Neural crest cell (in vitro differentiated cells): ENCODE data around the gene RTN4. TPM values are rescaled to one million over a fixed set of nuclear protein-coding genes. Genes with fewer than 3 reads are reported as not detected.

ENCODE experiments used
- DNase-seq: peaks from one replicate; pipeline ENCODE4 v3.0.0; 2021; ENCODE audit warnings: low read depth, mixed read lengths, low spot score
- H3K27ac Mint-ChIP-seq: one replicate; pipeline ENCODE4 v1.8.0; 2021; ENCODE audit warnings: mild to moderate bottlenecking, mixed read lengths; ENCODE audit not compliant: unreplicated experiment
- H3K27me3 Mint-ChIP-seq: 2 replicates; pipeline ENCODE4 v1.8.0; 2021; ENCODE audit warnings: low read depth, mild to moderate bottlenecking, mixed read lengths
- H3K36me3 Mint-ChIP-seq: 2 replicates; pipeline ENCODE4 v1.8.0; 2021; ENCODE audit warnings: low read depth, mild to moderate bottlenecking, mixed read lengths
- H3K4me1 Mint-ChIP-seq: 2 replicates; pipeline ENCODE4 v1.8.0; 2021; ENCODE audit warnings: mixed read lengths
- H3K4me3 Mint-ChIP-seq: one replicate; pipeline ENCODE4 v1.8.0; 2021; ENCODE audit warnings: mild to moderate bottlenecking, mixed read lengths
- H3K9me3 Mint-ChIP-seq: 2 replicates; pipeline ENCODE4 v1.8.0; 2021; ENCODE audit warnings: mixed read lengths
- CTCF ChIP-seq: fragments of 200-600 bp; sonication (generic); conservative IDR thresholded peaks from 2 replicates; pipeline ENCODE4 v1.5.0; 2021; ENCODE audit warnings: antibody characterized with exemption, mild to moderate bottlenecking
- total RNA-seq: library from RNA; stranded (reverse); gene quantifications from 2 replicates; pipeline ENCODE4 v1.2.1, GENCODE V29; 2021

Gene RTN4
- total RNA-seq, 1 donor from 2014 or later, result 204 TPM

- Mint-ChIP-seq H3K36me3 (peaks cover 31% of the 10 kb centered on the region), H3K4me1 (peaks cover 18% of the 10 kb centered on the region), H3K27ac (no peak overlapping the region), H3K27me3 (no peaks in the 10 kb centered on the region), H3K9me3 (peaks cover 7% of the 10 kb centered on the region), H3K4me3 (no peak overlapping the region)
- DNase-seq, result no peak
- TF ChIP-seq CTCF, result no peak
Measured at GRCh38 chr2:55038428-55038827, 11.8 kb downstream of the RTN4 start.

DNA sequence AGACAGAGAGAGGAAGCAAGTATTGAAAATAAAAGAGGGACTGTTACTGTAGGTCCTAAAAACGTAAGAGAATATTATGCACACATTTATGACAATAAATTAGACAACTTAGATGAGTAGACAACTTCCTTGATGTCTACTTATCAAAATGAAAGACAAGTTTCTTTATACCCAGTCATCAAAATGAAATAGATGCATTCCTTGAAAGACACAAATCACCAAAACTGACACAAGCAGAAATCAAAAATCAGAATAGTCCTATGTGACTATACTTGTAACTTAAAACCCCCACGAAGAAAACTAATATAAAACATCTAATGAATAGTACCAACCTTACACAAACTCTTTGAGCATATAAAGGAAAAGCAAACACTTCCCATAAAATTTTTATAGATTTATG, 14.5 kb downstream of the RTN4 start:
- H3K9me3 Mint-ChIP-seq, result peaks cover 7% of the 10 kb centered on the region

DNA sequence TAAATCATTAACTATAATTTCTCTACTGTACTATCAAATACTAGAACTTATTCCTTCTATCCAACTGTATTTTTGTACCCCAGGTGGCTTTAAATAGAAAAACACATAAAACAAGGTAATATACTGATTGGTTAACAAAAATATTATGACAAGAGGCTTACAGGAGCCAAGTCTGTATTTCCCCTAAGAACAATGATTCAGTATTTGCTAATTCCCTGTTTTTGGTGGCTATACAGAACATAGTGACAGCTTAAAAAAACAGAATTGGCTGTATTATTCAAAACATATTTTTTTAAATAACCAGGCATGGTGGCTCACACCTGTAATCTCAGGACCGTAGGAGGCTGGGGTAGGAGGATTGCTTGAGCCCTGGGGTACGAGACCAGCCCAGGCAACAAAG, 16.3 kb downstream of the RTN4 start:
- H3K27ac Mint-ChIP-seq, result no peak overlapping the region
- DNase-seq, result no peak
- peaks cover 24% of the 10 kb centered on the region for H3K4me1 Mint-ChIP-seq
- no peak for TF ChIP-seq CTCF
- H3K36me3 Mint-ChIP-seq, result peaks cover 27% of the 10 kb centered on the region
- H3K27me3 Mint-ChIP-seq, result no peaks in the 10 kb centered on the region
- H3K4me3 Mint-ChIP-seq, result no peak overlapping the region
- peaks cover 5% of the 10 kb centered on the region for H3K9me3 Mint-ChIP-seq

More for the DNA sequence above, 14.5 kb downstream of the RTN4 start:
- H3K27ac Mint-ChIP-seq, result no peak overlapping the region
- no peak overlapping the region for H3K4me3 Mint-ChIP-seq
- DNase-seq, result no peak
- TF ChIP-seq CTCF, result no peak
- no peaks in the 10 kb centered on the region for H3K27me3 Mint-ChIP-seq
- peaks cover 31% of the 10 kb centered on the region for H3K36me3 Mint-ChIP-seq
- H3K4me1 Mint-ChIP-seq, result peaks cover 23% of the 10 kb centered on the region

GRCh38 chr2:55033076-55033742, 17.0 kb downstream of the RTN4 start:
- Mint-ChIP-seq H3K36me3 (peaks cover 23% of the 10 kb centered on the region), H3K4me1 (peaks cover 26% of the 10 kb centered on the region), H3K9me3 (peaks cover 3% of the 10 kb centered on the region), H3K27me3 (no peaks in the 10 kb centered on the region), H3K27ac (no peak overlapping the region), H3K4me3 (no peak overlapping the region)
- TF ChIP-seq CTCF, result no peak
- no peak for DNase-seq

- peaks cover 3% of the 10 kb centered on the region for H3K9me3 Mint-ChIP-seq
- H3K27me3 Mint-ChIP-seq, result no peaks in the 10 kb centered on the region
- H3K36me3 Mint-ChIP-seq, result peaks cover 9% of the 10 kb centered on the region
- DNase-seq, result no peak
- no peak for TF ChIP-seq CTCF
- no peak overlapping the region for H3K4me3 Mint-ChIP-seq
- H3K4me1 Mint-ChIP-seq, result peaks cover 22% of the 10 kb centered on the region
- H3K27ac Mint-ChIP-seq, result no peak overlapping the region
Measured at GRCh38 chr2:55031505-55031904, 18.7 kb downstream of the RTN4 start.
